Choroid plexus epithelial cell (primary cell): ENCODE data around the gene FRMD3.

Source experiments
- DNase-seq: peaks from one replicate; pipeline ENCODE4 v3.0.0-alpha.2; 2010; ENCODE audit warnings: low read depth
- H3K4me3 ChIP-seq: 2 replicates; pipeline ENCODE4 v1.5.1; 2011; ENCODE audit warnings: low read depth, mild to moderate bottlenecking, control low read depth, low read length, moderate library complexity
- CTCF ChIP-seq: conservative IDR thresholded peaks from 2 replicates; pipeline ENCODE4 v1.5.1; 2011; ENCODE audit warnings: low read depth, mild to moderate bottlenecking, control low read depth, inconsistent platforms, low read length, moderate library complexity

The FRMD3 gene

GRCh38 chr9:83198371-83198770, 339.8 kb downstream of the FRMD3 start:
- no peak for DNase-seq
- no peak overlapping the region for H3K4me3 ChIP-seq
- no peak for TF ChIP-seq CTCF

GRCh38 chr9:83197591-83197990, 340.6 kb downstream of the FRMD3 start:
- TF ChIP-seq CTCF, result no peak
- no peak for DNase-seq

GRCh38 chr9:83196946-83197345, 341.3 kb downstream of the FRMD3 start:
- no peak for DNase-seq
- no peak overlapping the region for H3K4me3 ChIP-seq
- TF ChIP-seq CTCF, result no peak

More at GRCh38 chr9:83197591-83197990, 340.6 kb downstream of the FRMD3 start:
- no peak overlapping the region for H3K4me3 ChIP-seq
